Measurements from ENCODE around the gene MINPP1. TPM values are rescaled to one million over a fixed set of nuclear protein-coding genes. Genes with fewer than 3 reads are reported as not detected.

Gene MINPP1
- total RNA-seq, 4 donors from 2014 or later: 11.1 to 28.4 (median 21.2) TPM

GRCh38 chr10:87547734-87548311 is 43.1 kb downstream of the MINPP1 start:
- Histone ChIP-seq H3K9me3 (peaks cover 4% of the 10 kb centered on the region in 2 donors), H3K27me3 (no peaks in the 10 kb centered on the region), H3K36me3 (peaks cover 0 to 6% (median 2%) of the 10 kb centered on the region in 4 donors), H3K27ac (no peak overlapping the region), H3K4me1 (peaks cover 0 to 2% (median 0%) of the 10 kb centered on the region in 4 donors), H3K4me3 (no peak overlapping the region)
- WGBS, 2 donors (ENCODE audit: low coverage in 1 of 2): 74 to 95% methylated on average over 2 to 3 of the region's 3 CpGs
- DNase-seq: no peak
- TF ChIP-seq POLR2A (IDR thresholded peaks at IDR 0.05) (no peak), POLR2AphosphoS5 (IDR thresholded peaks at IDR 0.05) (no peak), EP300 (IDR thresholded peaks at IDR 0.05; ENCODE audit: low read depth) (no peak), CTCF (IDR thresholded peaks at IDR 0.05) (no peak)
- in situ Hi-C loops (cut with MboI; ENCODE audit: low pct_ligation_motif_present in 1 of 4, low pct_unique_long_range_greater_than_20kb in 1 of 4, low sequenced_read_pairs in 3 of 4) (loop anchor here (25.0 kb wide), 1 partner anchor 189 kb away; no protein-coding TSS in a partner anchor), intact Hi-C loops (cut with DNase I; ENCODE audit: low total_unique reads) (no loop called here)

GRCh38 chr10:87550741-87551140 is 46.0 kb downstream of the MINPP1 start:
- no peaks in the 10 kb centered on the region for H3K27me3 ChIP-seq
- in situ Hi-C loops (cut with MboI; ENCODE audit: low pct_ligation_motif_present in 1 of 4, low pct_unique_long_range_greater_than_20kb in 1 of 4, low sequenced_read_pairs in 3 of 4) (no loop called here), intact Hi-C loops (cut with DNase I; ENCODE audit: low total_unique reads) (no loop called here)
- 93 to 100% methylated on average over 2 of the region's 2 CpGs for WGBS, 2 donors (ENCODE audit: low coverage in 1 of 2)
- TF ChIP-seq POLR2A (IDR thresholded peaks at IDR 0.05) (no peak), POLR2AphosphoS5 (IDR thresholded peaks at IDR 0.05) (no peak), EP300 (IDR thresholded peaks at IDR 0.05; ENCODE audit: low read depth) (no peak), CTCF (IDR thresholded peaks at IDR 0.05) (no peak)
- H3K36me3 ChIP-seq: no peaks in the 10 kb centered on the region
- no peak overlapping the region for H3K4me3 ChIP-seq
- peaks cover 0 to 2% (median 0%) of the 10 kb centered on the region in 4 donors for H3K4me1 ChIP-seq
- no peaks in the 10 kb centered on the region for H3K9me3 ChIP-seq
- H3K27ac ChIP-seq: no peak overlapping the region
- no peak for DNase-seq

GRCh38 chr10:87551326-87551725 is 46.6 kb downstream of the MINPP1 start:
- intact Hi-C loops (cut with DNase I; ENCODE audit: low total_unique reads): no loop called here
- no peaks in the 10 kb centered on the region for H3K9me3 ChIP-seq
- no peak for DNase-seq
- H3K36me3 ChIP-seq: no peaks in the 10 kb centered on the region
- in situ Hi-C loops (cut with MboI; ENCODE audit: low pct_ligation_motif_present in 1 of 4, low pct_unique_long_range_greater_than_20kb in 1 of 4, low sequenced_read_pairs in 3 of 4): no loop called here
- no peak overlapping the region for H3K4me3 ChIP-seq
- peaks cover 0 to 2% (median 0%) of the 10 kb centered on the region in 4 donors for H3K4me1 ChIP-seq
- TF ChIP-seq POLR2AphosphoS5 (IDR thresholded peaks at IDR 0.05): no peak
- no peak for TF ChIP-seq CTCF (IDR thresholded peaks at IDR 0.05)
- no peak for TF ChIP-seq EP300 (IDR thresholded peaks at IDR 0.05; ENCODE audit: low read depth)
- no peak for TF ChIP-seq POLR2A (IDR thresholded peaks at IDR 0.05)
- no peak overlapping the region for H3K27ac ChIP-seq
- H3K27me3 ChIP-seq: no peaks in the 10 kb centered on the region

GRCh38 chr10:87552248-87552929 is 47.7 kb downstream of the MINPP1 start:
- H3K27me3 ChIP-seq: no peaks in the 10 kb centered on the region
- H3K27ac ChIP-seq: no peak overlapping the region
- no peak overlapping the region for H3K4me3 ChIP-seq
- DNase-seq: no peak
- H3K4me1 ChIP-seq: peaks cover 0 to 2% (median 0%) of the 10 kb centered on the region in 4 donors
- TF ChIP-seq CTCF (IDR thresholded peaks at IDR 0.05): no peak
- no peak for TF ChIP-seq POLR2A (IDR thresholded peaks at IDR 0.05)
- no peak for TF ChIP-seq EP300 (IDR thresholded peaks at IDR 0.05; ENCODE audit: low read depth)
- no peak for TF ChIP-seq POLR2AphosphoS5 (IDR thresholded peaks at IDR 0.05)
- WGBS, 2 donors (ENCODE audit: low coverage in 1 of 2): 86 to 90% methylated on average over 2 of the region's 2 CpGs
- H3K36me3 ChIP-seq: no peaks in the 10 kb centered on the region
- in situ Hi-C loops (cut with MboI; ENCODE audit: low pct_ligation_motif_present in 1 of 4, low pct_unique_long_range_greater_than_20kb in 1 of 4, low sequenced_read_pairs in 3 of 4) (no loop called here), intact Hi-C loops (cut with DNase I; ENCODE audit: low total_unique reads) (no loop called here)
- no peaks in the 10 kb centered on the region for H3K9me3 ChIP-seq

Data from transverse colon (tissue), 4 donors.